GM12891 (cell line): ENCODE results near the gene PAQR5.

Source experiments
- PAX5 ChIP-seq: IDR thresholded peaks from 2 replicates; pipeline ENCODE4 v1.6.1; 2011; ENCODE audit warnings: low read length, moderate library complexity, mild to moderate bottlenecking; ENCODE audit not compliant: insufficient read depth, severe bottlenecking
- POLR2A ChIP-seq: IDR thresholded peaks from 2 replicates; pipeline ENCODE4 v1.6.1; 2011; ENCODE audit warnings: low read depth, low read length, control low read depth
- POLR2AphosphoS5 ChIP-seq: IDR thresholded peaks from 2 replicates; pipeline ENCODE4 v1.6.1; 2011; ENCODE audit warnings: low read depth, low read length, control low read depth
- POU2F2 ChIP-seq: IDR thresholded peaks from 2 replicates; pipeline ENCODE4 v1.6.1; 2011; ENCODE audit warnings: low read depth, mild to moderate bottlenecking, control low read depth, low read length, moderate library complexity
- TAF1 ChIP-seq: IDR thresholded peaks from 2 replicates; pipeline ENCODE4 v1.6.1; 2011; ENCODE audit warnings: low read depth, low read length, control low read depth

- TF ChIP-seq POLR2AphosphoS5 (no peak), POU2F2 (no peak), POLR2A (no peak), TAF1 (no peak), PAX5 (no peak)
Measured at GRCh38 chr15:69299451-69299886, 757 bp downstream of the PAQR5 start.
